ENCODE data around the gene UBP1.

DNA sequence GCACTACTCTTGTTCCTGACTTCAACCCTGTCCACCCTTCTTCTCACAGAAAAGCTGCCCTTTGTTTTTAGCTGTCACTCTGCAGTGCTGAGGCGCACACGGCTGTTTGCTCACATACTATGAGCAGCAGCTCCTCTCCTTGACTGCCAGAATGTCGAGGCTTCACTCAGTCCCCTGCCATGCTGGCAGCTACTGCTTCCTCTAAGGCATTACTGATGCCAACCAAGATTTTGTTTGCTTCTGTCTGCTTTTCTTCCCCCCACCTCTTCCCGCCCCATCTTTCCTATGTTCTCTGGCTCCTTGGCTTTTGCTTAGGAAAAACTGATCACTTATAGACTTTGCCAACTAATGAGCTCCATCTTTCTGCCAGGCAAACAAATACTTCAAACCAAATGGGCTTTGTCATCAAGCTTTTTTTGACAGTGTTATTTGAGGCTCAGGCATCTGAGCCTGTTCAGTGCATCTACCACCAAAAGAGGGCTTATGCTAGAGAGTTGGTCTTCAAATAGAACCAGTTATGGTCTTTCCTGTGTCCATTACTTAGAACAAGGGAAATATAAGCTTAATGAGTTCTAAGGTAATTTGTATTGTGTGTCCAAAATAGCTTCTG lies 81.9 kb downstream of the UBP1 start:
- TF ChIP-seq SUZ12 (IDR thresholded peaks at IDR 0.05; ENCODE audit: extremely low read depth, insufficient read depth, insufficient read length) (no peak), ZNF274 (IDR thresholded peaks at IDR 0.05; ENCODE audit: low read depth, low read length) (no peak), YY1 (IDR thresholded peaks at IDR 0.05; ENCODE audit: insufficient read depth, insufficient read length) (no peak)

All from NT2/D1 (cell line).